Heart right ventricle (tissue), 16 donors: ENCODE data around the gene SLC41A3. TPM values are rescaled to one million over a fixed set of nuclear protein-coding genes. Genes with fewer than 3 reads are reported as not detected.
A peak's percentile ranks its signal among the peaks of the same experiment; 100 is the strongest.

Experiments
- ATAC-seq, 8 donors: fragments of 200-7000 bp; cut with Tn5 transposase; one replicate each; pipeline ENCODE4 v1.9.1; 2020; ENCODE audit warnings: mild to moderate bottlenecking in 8 of 8, moderate library complexity in 8 of 8, moderate number of reproducible peaks in 1 of 8
- DNase-seq, 2 donors: peaks; one replicate each; pipeline ENCODE4 v3.0.0-alpha.2; 2020
- H3K27ac ChIP-seq, 10 donors: fragments of 200-600 bp; sonication (generic) in 2 of 10; one replicate each; pipeline versions ENCODE4 v1.5.0 to v1.8.0; 2020 to 2022; ENCODE audit warnings: mild to moderate bottlenecking in 3 of 10
- H3K27me3 ChIP-seq, 7 donors: fragments of 200-600 bp; one replicate each; pipeline ENCODE4 v1.8.0; 2021 to 2022; ENCODE audit warnings: mild to moderate bottlenecking in 2 of 7
- H3K36me3 ChIP-seq, 9 donors: fragments of 200-600 bp; sonication (generic) in 1 of 9; one replicate each; pipeline versions ENCODE4 v1.5.0 to v1.8.0; 2020 to 2022; ENCODE audit warnings: mild to moderate bottlenecking in 2 of 9
- H3K4me1 ChIP-seq, 9 donors: fragments of 200-600 bp; sonication (generic) in 1 of 9; one replicate each; pipeline versions ENCODE4 v1.5.0 to v1.8.0; 2020 to 2022; ENCODE audit warnings: mild to moderate bottlenecking in 4 of 9
- H3K4me3 ChIP-seq, 10 donors: fragments of 200-600 bp; sonication (generic) in 2 of 10; one replicate each; pipeline versions ENCODE4 v1.5.0 to v1.8.0; 2020 to 2022; ENCODE audit warnings: mild to moderate bottlenecking in 7 of 10, moderate library complexity in 2 of 10
- H3K9me3 ChIP-seq, 11 donors: fragments of 200-600 bp in 10 of 11; sonication (generic) in 2 of 11; one replicate each; pipeline versions ENCODE4 v1.5.0 to v1.8.0; 2013 to 2022; ENCODE audit warnings: mild to moderate bottlenecking in 2 of 11, control low read depth in 1 of 11, moderate library complexity in 1 of 11
- CTCF ChIP-seq, 9 donors: fragments of 200-600 bp; sonication (generic) in 2 of 9; IDR thresholded peaks; one replicate each; pipeline versions ENCODE4 v1.5.0 to v1.8.0; 2021 to 2022; ENCODE audit warnings: antibody characterized with exemption in 9 of 9, mild to moderate bottlenecking in 5 of 9, moderate library complexity in 1 of 9
- WGBS, 2 donors: extraction: QIAGEN DNeasy Blood & Tissue Kit; methylation state at CpG; one replicate each; pipeline ENCODE4 v1.1.7; 2013; ENCODE audit warnings: inconsistent platforms in 1 of 2; 5-methylcytosine and 5-hydroxymethylcytosine counted together
- intact Hi-C, 10 donors: fragments of 100-400 bp; cut with DNase I; formaldehyde crosslinking; loops; one replicate each; pipeline versions ENCODE4 v1.11.1 to v1.14.2; 2022
- polyA plus RNA-seq, 2 donors: library from polyadenylated mRNA; stranded (reverse); fragments of 200-250 nt; gene quantifications; one replicate each; pipeline ENCODE4 v1.2.3, GENCODE V29; 2013
- total RNA-seq, 10 donors: library from RNA; stranded (reverse); fragmentation: NEBNext Ultra II Directional in 3 of 10; extraction: Animal tissue kit (Norgen Biotek cat#: 25700) in 3 of 10; gene quantifications; one replicate each; pipeline versions ENCODE4 v1.2.1 to v1.2.4, GENCODE V29; 2021 to 2023
- donor health status: Arrhythmogenic right ventricular cardiomyopathy.
- donor health status: ischemic (EF 13 %, LVEDD 7.1; RV severe dilation, severe dysfunction).
- donor health status: healthy with polysubstance abuse.
- donor health status: DM: no; HTN: yes; CAD: no.
- donor health status: DM: no; HTN: no; CAD: no.
- donor health status: ischemic (EF 25% LVEDD 6.9; RV normal size, moderate dysfunction).
- donor health status: ischemic (EF 25% LVEDD 5.7; RV mildly dilated, moderate dysfunction).
- donor health status: healthy.
- donor health status: DM: yes; HTN: yes; CAD: no.
- donor health status: Ischemic cardiomyopathy.
- donor health status: ischemic (EF 35%, LVEDD 5.7; RV mildly dilated, moderate dysfunction).
- donor health status: nonischemic (EF 11% LVEDD 7.7; RV severe dilation, severe dysfunction).
- donor health status: DM: yes; HTN: yes; CAD: no.
- donor health status: PGD.
- donor health status: ischemic (EF 29% LVEDD 5.4; RV normal size, mild dysfunction).
- donor health status: nonischemic (EF 23%, LVEDD 6.1; RV moderate dilation, normal function).

Gene SLC41A3
- total and polyA plus RNA-seq, 12 donors: 28.6 to 49.5 (median 40.1) TPM

DNA sequence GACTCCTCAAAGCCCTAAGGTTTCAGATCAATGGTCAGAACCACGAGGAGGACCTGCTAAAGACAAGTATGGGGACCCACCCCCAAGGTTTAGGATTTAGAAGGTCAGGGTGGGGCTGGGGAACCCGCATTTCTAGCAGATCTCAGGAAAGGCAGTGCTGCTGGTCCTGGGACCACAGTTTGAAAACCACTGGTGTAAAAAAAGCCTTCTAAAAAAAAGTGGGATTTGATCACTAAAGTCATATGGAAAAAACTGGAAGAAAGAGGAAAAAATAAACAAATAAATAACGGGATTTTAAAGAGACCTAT is 832 bp downstream of the SLC41A3 start:
- WGBS, 2 donors: 37 to 38% methylated on average over 3 of the region's 3 CpGs
- no peaks in the 10 kb centered on the region for H3K27me3 ChIP-seq
- ATAC-seq (no peak), DNase-seq (no peak)
- intact Hi-C loops: loop anchor here in 8 of 10 donors (5.0 to 10.0 kb wide), 6 partner anchors 88 to 1979 kb away; no protein-coding TSS in a partner anchor
- peaks cover 0 to 27% (median 17%) of the 10 kb centered on the region in 9 donors for H3K4me1 ChIP-seq
- H3K27ac ChIP-seq: peak overlapping the region in 9 of 10 donors; percentile 77 to 94 (median 89)
- TF ChIP-seq CTCF (IDR thresholded peaks at IDR 0.05): no peak
- peak overlapping the region; percentile 45 to 93 (median 78) for H3K4me3 ChIP-seq
- no peaks in the 10 kb centered on the region for H3K36me3 ChIP-seq
- H3K9me3 ChIP-seq: peaks cover 0 to 11% (median 0%) of the 10 kb centered on the region in 11 donors

DNA sequence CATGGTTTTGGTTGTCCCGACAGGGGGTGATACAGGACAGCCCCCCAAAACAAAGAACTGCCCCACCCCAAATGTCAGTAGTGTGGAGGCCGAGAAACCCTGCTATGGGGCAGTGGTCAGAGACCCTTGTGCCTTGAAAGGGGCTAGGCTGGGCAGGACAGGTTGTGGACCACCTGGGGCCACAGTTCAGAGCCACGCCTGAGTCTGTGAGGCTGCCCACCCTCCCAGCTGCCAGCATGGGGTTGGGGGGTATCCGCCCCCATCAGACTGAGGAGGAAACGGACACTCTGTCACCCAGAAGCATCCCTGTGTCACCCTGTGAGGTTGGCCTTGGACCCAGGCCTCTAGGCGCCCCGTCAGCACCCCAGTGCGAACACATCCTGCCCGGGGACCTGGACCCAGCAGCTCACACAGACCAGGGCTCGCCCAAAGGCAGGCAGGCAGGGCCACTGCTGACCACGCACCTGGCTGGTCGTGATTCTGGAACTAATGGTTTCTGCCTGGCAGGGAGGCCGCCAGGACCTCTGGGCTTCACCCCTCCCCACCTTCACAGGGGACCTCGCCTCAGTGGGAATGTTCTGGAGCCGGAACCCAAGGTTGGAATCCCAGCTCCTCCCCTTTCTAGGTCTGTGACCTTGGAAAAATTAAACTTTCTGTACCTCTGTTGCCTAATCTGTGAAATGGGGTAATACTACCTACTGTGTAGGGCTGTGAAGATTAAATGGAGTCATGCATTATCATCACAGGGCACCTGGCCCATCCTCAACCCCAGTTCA is 1.4 kb downstream of the SLC41A3 start:
- no peaks in the 10 kb centered on the region for H3K27me3 ChIP-seq
- peak overlapping the region in 4 of 10 donors; percentile 74 to 91 (median 83) for H3K4me3 ChIP-seq

GRCh38 chr3:126081618-126082361 is 2.1 kb downstream of the SLC41A3 start:
- intact Hi-C loops: loop anchor here in 8 of 10 donors (5.0 to 10.0 kb wide), 6 partner anchors 87 to 1981 kb away; no protein-coding TSS in a partner anchor
- no peaks in the 10 kb centered on the region for H3K27me3 ChIP-seq
- H3K4me3 ChIP-seq: no peak overlapping the region
- H3K36me3 ChIP-seq: peaks cover 0 to 3% (median 0%) of the 10 kb centered on the region in 9 donors
- peak in 5 of 9 donors; percentile 17 to 36 (median 29) for TF ChIP-seq CTCF (IDR thresholded peaks at IDR 0.05)
- 73 to 78% methylated on average over 9 of the region's 9 CpGs for WGBS, 2 donors
- H3K9me3 ChIP-seq: peaks cover 0 to 3% (median 0%) of the 10 kb centered on the region in 11 donors
- peak overlapping the region in 5 of 10 donors; percentile 31 to 91 (median 39) for H3K27ac ChIP-seq
- DNase-seq (no peak), ATAC-seq (peak in 5 of 8 donors; percentile 7 to 59 (median 18))
- H3K4me1 ChIP-seq: peaks cover 0 to 27% (median 17%) of the 10 kb centered on the region in 9 donors

More for the DNA sequence above, 1.4 kb downstream of the SLC41A3 start:
- DNase-seq (no peak), ATAC-seq (peak in 1 of 8 donors; percentile 25)
- peaks cover 0 to under 1% (median 0%) of the 10 kb centered on the region in 9 donors for H3K36me3 ChIP-seq
- H3K4me1 ChIP-seq: peaks cover 0 to 27% (median 17%) of the 10 kb centered on the region in 9 donors
- peak overlapping the region in 8 of 10 donors; percentile 34 to 94 (median 90) for H3K27ac ChIP-seq
- WGBS, 2 donors: 96 to 97% methylated on average over 15 of the region's 15 CpGs
- peaks cover 0 to 5% (median 0%) of the 10 kb centered on the region in 11 donors for H3K9me3 ChIP-seq
- intact Hi-C loops: loop anchor here in 8 of 10 donors (5.0 to 10.0 kb wide), 6 partner anchors 88 to 1980 kb away; no protein-coding TSS in a partner anchor
- no peak for TF ChIP-seq CTCF (IDR thresholded peaks at IDR 0.05)

DNA sequence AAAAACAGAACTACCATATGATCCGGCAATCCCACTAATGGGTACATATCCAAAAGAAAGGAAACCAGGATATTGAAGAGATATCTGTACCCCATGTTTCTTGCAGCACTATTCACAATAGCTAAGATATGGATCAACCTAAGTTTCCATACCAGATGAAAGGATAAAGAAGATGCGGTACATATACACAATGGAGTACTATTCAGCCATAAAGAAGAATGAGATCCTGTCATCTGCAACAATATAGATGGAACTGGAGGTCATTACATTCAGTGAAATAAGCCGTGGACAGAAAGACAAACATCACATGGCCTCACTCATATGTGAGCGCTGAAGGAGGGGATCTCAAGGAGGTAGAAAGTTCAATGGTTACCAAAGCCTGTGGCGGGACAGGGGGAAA is 3.0 kb downstream of the SLC41A3 start:
- no peak for TF ChIP-seq CTCF (IDR thresholded peaks at IDR 0.05)
- intact Hi-C loops: loop anchor here in 8 of 10 donors (5.0 to 10.0 kb wide), 6 partner anchors 86 to 1981 kb away; no protein-coding TSS in a partner anchor
- H3K36me3 ChIP-seq: peaks cover 0 to 3% (median 0%) of the 10 kb centered on the region in 9 donors
- H3K27me3 ChIP-seq: no peaks in the 10 kb centered on the region
- no peak overlapping the region for H3K27ac ChIP-seq
- H3K4me3 ChIP-seq: no peak overlapping the region
- H3K4me1 ChIP-seq: peaks cover 0 to 27% (median 17%) of the 10 kb centered on the region in 9 donors
- WGBS, 2 donors: 94 to 96% methylated on average over 5 of the region's 5 CpGs
- ATAC-seq: no peak
- DNase-seq: no peak
- peaks cover 0 to 3% (median 0%) of the 10 kb centered on the region in 11 donors for H3K9me3 ChIP-seq
